GM12878 (cell line): ENCODE measurements around the gene DPAGT1. TPM values are rescaled to one million over a fixed set of nuclear protein-coding genes. Genes with fewer than 3 reads are reported as not detected.

ENCODE experiments used
- ASH2L ChIP-seq: fragments of 300-600, 200-600 bp; sonication (generic); IDR thresholded peaks from 2 replicates; pipeline ENCODE4 v1.6.1; 2017; ENCODE audit warnings: low read depth, mild to moderate bottlenecking, borderline replicate concordance
- ATF7 ChIP-seq: fragments of 450-650 bp; IDR thresholded peaks from 2 replicates; pipeline ENCODE4 v1.6.1; 2016; ENCODE audit warnings: low read depth, mild to moderate bottlenecking
- BCL11A ChIP-seq: IDR thresholded peaks from 2 replicates; pipeline ENCODE4 v1.6.1; 2011; ENCODE audit warnings: low read depth, low read length
- BRCA1 ChIP-seq: IDR thresholded peaks from 2 replicates; pipeline ENCODE4 v1.6.1; 2011; ENCODE audit warnings: low read depth, low read length, improper control_type of control experiment
- CBX5 ChIP-seq: sonication (generic); IDR thresholded peaks from 2 replicates; pipeline ENCODE4 v1.6.1; 2016; ENCODE audit warnings: low read depth, moderate library complexity, mild to moderate bottlenecking, inconsistent platforms
- CHD2 ChIP-seq: IDR thresholded peaks from 2 replicates; pipeline ENCODE4 v1.6.1; 2011; ENCODE audit warnings: low read depth, low read length, improper control_type of control experiment, borderline replicate concordance
- EGR1 ChIP-seq, 2 experiments: IDR thresholded peaks; 1 replicate in 1 of 2; 2 replicates in 1 of 2; pipeline ENCODE4 v1.6.1; 2011 to 2012; ENCODE audit warnings: low read depth in 2 of 2, low read length in 2 of 2, borderline replicate concordance in 1 of 2, mild to moderate bottlenecking in 1 of 2, moderate library complexity in 1 of 2
- EP300 ChIP-seq, 2 experiments: fragments of 150-350 bp in 1 of 2; IDR thresholded peaks; 2 replicates each; pipeline ENCODE4 v1.6.1; 2011 to 2012; ENCODE audit warnings: low read depth in 2 of 2, low read length in 2 of 2, borderline replicate concordance in 1 of 2, improper control_type of control experiment in 1 of 2, inconsistent platforms in 1 of 2; ENCODE audit not compliant: control insufficient read depth in 1 of 2
- ESRRA ChIP-seq: IDR thresholded peaks from 2 replicates; pipeline ENCODE4 v1.6.1; 2012; ENCODE audit warnings: mild to moderate bottlenecking, low read length, improper control_type of control experiment
- FOXK2 ChIP-seq: fragments of 450-650 bp; IDR thresholded peaks from 2 replicates; pipeline ENCODE4 v1.6.1; 2017; ENCODE audit warnings: mild to moderate bottlenecking, moderate library complexity
- GATAD2B ChIP-seq: fragments of 450-650 bp; conservative IDR thresholded peaks from 2 replicates; pipeline ENCODE4 v1.6.1; 2017; ENCODE audit warnings: low read depth, mild to moderate bottlenecking, moderate library complexity
- IRF3 ChIP-seq: fragments of 450-650 bp; IDR thresholded peaks from 2 replicates; pipeline ENCODE4 v1.6.1; 2014; ENCODE audit warnings: mild to moderate bottlenecking
- MEF2A ChIP-seq: IDR thresholded peaks from 2 replicates; pipeline ENCODE4 v1.6.1; 2011; ENCODE audit warnings: low read depth, mild to moderate bottlenecking, low read length, moderate library complexity; ENCODE audit not compliant: insufficient read depth
- NFIC ChIP-seq: IDR thresholded peaks from 2 replicates; pipeline ENCODE4 v1.6.1; 2012; ENCODE audit warnings: low read depth, mild to moderate bottlenecking, inconsistent platforms, low read length, moderate library complexity
- NR2C2 ChIP-seq: IDR thresholded peaks from 2 replicates; pipeline ENCODE4 v1.6.1; 2011; ENCODE audit warnings: borderline replicate concordance, low read depth; ENCODE audit not compliant: control insufficient read depth, insufficient read length
- PAX8 ChIP-seq: fragments of 450-650 bp; IDR thresholded peaks from 2 replicates; pipeline ENCODE4 v1.6.1; 2017; ENCODE audit warnings: mild to moderate bottlenecking, moderate library complexity
- PML ChIP-seq: IDR thresholded peaks from 2 replicates; pipeline ENCODE4 v1.6.1; 2012; ENCODE audit warnings: low read length, inconsistent platforms
- RCOR1 ChIP-seq: conservative IDR thresholded peaks from 2 replicates; pipeline ENCODE4 v1.6.1; 2012; ENCODE audit warnings: low read depth, low read length, improper control_type of control experiment
- RUNX3 ChIP-seq: IDR thresholded peaks from 2 replicates; pipeline ENCODE4 v1.6.1; 2012; ENCODE audit warnings: low read length, inconsistent platforms
- STAT1 ChIP-seq: fragments of 450-650 bp; conservative IDR thresholded peaks from 2 replicates; pipeline ENCODE4 v1.6.1; 2014; ENCODE audit warnings: antibody characterized with exemption, mild to moderate bottlenecking
- TCF12 ChIP-seq: IDR thresholded peaks from 2 replicates; pipeline ENCODE4 v1.6.1; 2011; ENCODE audit warnings: low read depth, mild to moderate bottlenecking, low read length
- WRNIP1 ChIP-seq: IDR thresholded peaks from 2 replicates; pipeline ENCODE4 v1.6.1; 2011; ENCODE audit warnings: low read depth, low read length, improper control_type of control experiment, borderline replicate concordance
- polyA plus RNA-seq, 11 experiments: library from polyadenylated mRNA; depleted of rRNA in 4 of 11; unstranded in 6 of 11; stranded (reverse) in 5 of 11; fragments of >200 nt; fragmentation: Nextera tagmentation in 4 of 11; fragmentation: Illumina TruSeq in 1 of 11; extraction: Ambion mirVana in 4 of 11; extraction: Trizol in 1 of 11; gene quantifications; 1 replicate in 1 of 11; 2 replicates in 10 of 11; pipeline versions ENCODE4 v1.2.1 to v1.2.3, GENCODE V29; 2011 to 2016; ENCODE audit warnings: inconsistent platforms in 2 of 11, missing spikeins in 2 of 11, low read depth in 1 of 11
- total RNA-seq, 4 experiments: library from RNA; depleted of rRNA in 3 of 4; stranded (reverse); fragments of >200 nt in 3 of 4; fragmentation: Illumina TruSeq in 1 of 4; extraction: Trizol in 1 of 4; gene quantifications; 2 replicates each; pipeline versions ENCODE4 v1.2.1 to v1.2.3, GENCODE V29; 2013 to 2021
- TF ChIP-seq, protein P1 (sequence below): IDR thresholded peaks from 2 replicates; pipeline ENCODE4 v1.6.1; 2012; ENCODE audit warnings: low read depth, low read length, improper control_type of control experiment
- TF ChIP-seq, protein P2 (sequence below): fragments of 450-650 bp; IDR thresholded peaks from 2 replicates; pipeline ENCODE4 v1.6.1; 2017; ENCODE audit warnings: mild to moderate bottlenecking
- TF ChIP-seq, protein P3 (sequence below): IDR thresholded peaks from 2 replicates; pipeline ENCODE4 v1.6.1; 2011; ENCODE audit warnings: borderline replicate concordance, low read depth, mild to moderate bottlenecking, moderate library complexity, low read length; ENCODE audit not compliant: insufficient read depth, poor library complexity, severe bottlenecking

Gene DPAGT1
- total and polyA plus RNA-seq, 10 of the 15 experiments (the other 5 are each of a cell fraction or from before 2014, with no cell fraction given) = 20.5 to 95.6 (median 54.3) TPM

- no peak for TF ChIP-seq NR2C2
- TF ChIP-seq, protein P1, sequence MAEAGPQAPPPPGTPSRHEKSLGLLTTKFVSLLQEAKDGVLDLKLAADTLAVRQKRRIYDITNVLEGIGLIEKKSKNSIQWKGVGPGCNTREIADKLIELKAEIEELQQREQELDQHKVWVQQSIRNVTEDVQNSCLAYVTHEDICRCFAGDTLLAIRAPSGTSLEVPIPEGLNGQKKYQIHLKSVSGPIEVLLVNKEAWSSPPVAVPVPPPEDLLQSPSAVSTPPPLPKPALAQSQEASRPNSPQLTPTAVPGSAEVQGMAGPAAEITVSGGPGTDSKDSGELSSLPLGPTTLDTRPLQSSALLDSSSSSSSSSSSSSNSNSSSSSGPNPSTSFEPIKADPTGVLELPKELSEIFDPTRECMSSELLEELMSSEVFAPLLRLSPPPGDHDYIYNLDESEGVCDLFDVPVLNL = peak; percentile 97
- 0 out of 2 replicates have a peak, but pooled peaks have one; percentile 39 for TF ChIP-seq ASH2L
- no peak for TF ChIP-seq FOXK2
- TF ChIP-seq BCL11A = 0 out of 2 replicates have a peak, but pooled peaks have one; percentile 30
- TF ChIP-seq BRCA1 = no peak
- TF ChIP-seq, protein P2, sequence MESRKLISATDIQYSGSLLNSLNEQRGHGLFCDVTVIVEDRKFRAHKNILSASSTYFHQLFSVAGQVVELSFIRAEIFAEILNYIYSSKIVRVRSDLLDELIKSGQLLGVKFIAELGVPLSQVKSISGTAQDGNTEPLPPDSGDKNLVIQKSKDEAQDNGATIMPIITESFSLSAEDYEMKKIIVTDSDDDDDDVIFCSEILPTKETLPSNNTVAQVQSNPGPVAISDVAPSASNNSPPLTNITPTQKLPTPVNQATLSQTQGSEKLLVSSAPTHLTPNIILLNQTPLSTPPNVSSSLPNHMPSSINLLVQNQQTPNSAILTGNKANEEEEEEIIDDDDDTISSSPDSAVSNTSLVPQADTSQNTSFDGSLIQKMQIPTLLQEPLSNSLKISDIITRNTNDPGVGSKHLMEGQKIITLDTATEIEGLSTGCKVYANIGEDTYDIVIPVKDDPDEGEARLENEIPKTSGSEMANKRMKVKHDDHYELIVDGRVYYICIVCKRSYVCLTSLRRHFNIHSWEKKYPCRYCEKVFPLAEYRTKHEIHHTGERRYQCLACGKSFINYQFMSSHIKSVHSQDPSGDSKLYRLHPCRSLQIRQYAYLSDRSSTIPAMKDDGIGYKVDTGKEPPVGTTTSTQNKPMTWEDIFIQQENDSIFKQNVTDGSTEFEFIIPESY = no peak
- TF ChIP-seq WRNIP1 = no peak
- peak in 1 of 2 experiments; percentile 42; a peak in 1 of 3 replicates for TF ChIP-seq EGR1 (IDR thresholded peaks at IDR 0.05; ENCODE audit: borderline replicate concordance in 1 of 2, low read depth in 2 of 2, low read length in 2 of 2)
- TF ChIP-seq STAT1 = peak; percentile 25; the same call in 1 of the 2 replicates
- peak; percentile 96 for TF ChIP-seq CHD2
- 0 out of 2 replicates have a peak, but pooled peaks have one; percentile 70 for TF ChIP-seq RCOR1
- 0 out of 4 replicates have a peak, but pooled peaks of 1 of the 2 experiments have one; percentile 8 for TF ChIP-seq EP300 (IDR thresholded peaks at IDR 0.05; ENCODE audit: borderline replicate concordance in 1 of 2, control insufficient read depth in 1 of 2, low read depth in 2 of 2, low read length in 2 of 2)
- peak; percentile 80 for TF ChIP-seq GATAD2B
- no peak for TF ChIP-seq PAX8
- TF ChIP-seq PML = peak; percentile 100
- peak; percentile 82 for TF ChIP-seq TCF12
- TF ChIP-seq CBX5 = 0 out of 2 replicates have a peak, but pooled peaks have one; percentile 38
- TF ChIP-seq MEF2A = 0 out of 2 replicates have a peak, but pooled peaks have one; percentile 3
- TF ChIP-seq RUNX3 = peak; percentile 91
- TF ChIP-seq ATF7 = 0 out of 2 replicates have a peak, but pooled peaks have one; percentile 46
- peak; percentile 88 for TF ChIP-seq IRF3
- TF ChIP-seq, protein P3, sequence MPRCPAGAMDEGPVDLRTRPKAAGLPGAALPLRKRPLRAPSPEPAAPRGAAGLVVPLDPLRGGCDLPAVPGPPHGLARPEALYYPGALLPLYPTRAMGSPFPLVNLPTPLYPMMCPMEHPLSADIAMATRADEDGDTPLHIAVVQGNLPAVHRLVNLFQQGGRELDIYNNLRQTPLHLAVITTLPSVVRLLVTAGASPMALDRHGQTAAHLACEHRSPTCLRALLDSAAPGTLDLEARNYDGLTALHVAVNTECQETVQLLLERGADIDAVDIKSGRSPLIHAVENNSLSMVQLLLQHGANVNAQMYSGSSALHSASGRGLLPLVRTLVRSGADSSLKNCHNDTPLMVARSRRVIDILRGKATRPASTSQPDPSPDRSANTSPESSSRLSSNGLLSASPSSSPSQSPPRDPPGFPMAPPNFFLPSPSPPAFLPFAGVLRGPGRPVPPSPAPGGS = no peak
- TF ChIP-seq ESRRA = peak; percentile 51; the same call in 1 of the 2 replicates
- no peak for TF ChIP-seq NFIC
Measured at GRCh38 chr11:119095066-119095880, 6.4 kb downstream of the DPAGT1 start (continued).
